ENCODE data around the gene ZDHHC11.
A peak's percentile ranks its signal among the peaks of the same experiment; 100 is the strongest.
"Not testable (repeated sequence)": the region's sequence is repeated elsewhere in the genome, so short reads cannot be mapped to it uniquely, and the experiment has no call there.

ZDHHC11 gene

GRCh38 chr5:798505-799138, 52.2 kb downstream of the ZDHHC11 start:
- not testable (repeated sequence) for DNase-seq

- not testable (repeated sequence) for DNase-seq
Observed at GRCh38 chr5:797986-798385, 52.8 kb downstream of the ZDHHC11 start.

GRCh38 chr5:795873-796272, 54.9 kb downstream of the ZDHHC11 start:
- not testable (repeated sequence) for DNase-seq

- not testable (repeated sequence) for DNase-seq
Observed at GRCh38 chr5:794948-795347, 55.8 kb downstream of the ZDHHC11 start.

GRCh38 chr5:788703-789102, 62.1 kb downstream of the ZDHHC11 start:
- not testable (repeated sequence) for DNase-seq

- DNase-seq = not testable (repeated sequence)
Observed at GRCh38 chr5:787857-788233, 62.9 kb downstream of the ZDHHC11 start.

GRCh38 chr5:787224-787856, 63.4 kb downstream of the ZDHHC11 start:
- not testable (repeated sequence) for DNase-seq

GRCh38 chr5:785181-785705, 65.5 kb downstream of the ZDHHC11 start:
- not testable (repeated sequence) for DNase-seq

- DNase-seq = peak; percentile 94
Observed at GRCh38 chr5:784428-785177, 66.2 kb downstream of the ZDHHC11 start, which contains the start of gene ZDHHC11B. ZDHHC11B (minus strand) TSS chr5:784729; CDS start chr5:766919, 17,810 bp downstream.

- peak; percentile 38 for DNase-seq
Observed at GRCh38 chr5:783881-784427, 66.8 kb downstream of the ZDHHC11 start.

GRCh38 chr5:783049-783802, 67.6 kb downstream of the ZDHHC11 start:
- not testable (repeated sequence) for DNase-seq

- not testable (repeated sequence) for DNase-seq
Observed at GRCh38 chr5:782356-782755, 68.4 kb downstream of the ZDHHC11 start.

- DNase-seq = not testable (repeated sequence)
Observed at GRCh38 chr5:780571-780970, 70.2 kb downstream of the ZDHHC11 start.

GRCh38 chr5:778967-779366, 71.8 kb downstream of the ZDHHC11 start:
- not testable (repeated sequence) for DNase-seq

GRCh38 chr5:778421-778820, 72.4 kb downstream of the ZDHHC11 start:
- not testable (repeated sequence) for DNase-seq

GRCh38 chr5:777756-778161, 73.0 kb downstream of the ZDHHC11 start:
- DNase-seq = no peak

GRCh38 chr5:776862-777711, 73.7 kb downstream of the ZDHHC11 start:
- no peak for DNase-seq

GRCh38 chr5:775961-776861, 74.6 kb downstream of the ZDHHC11 start:
- no peak for DNase-seq

GRCh38 chr5:775595-775960, 75.2 kb downstream of the ZDHHC11 start:
- DNase-seq = not testable (repeated sequence)

- DNase-seq = not testable (repeated sequence)
Observed at GRCh38 chr5:774854-775505, 75.8 kb downstream of the ZDHHC11 start.
